ENCODE data around the gene TAS2R41.
"Not testable (repeated sequence)": the region's sequence is repeated elsewhere in the genome, so short reads cannot be mapped to it uniquely, and the experiment has no call there.

TAS2R41 gene

DNA sequence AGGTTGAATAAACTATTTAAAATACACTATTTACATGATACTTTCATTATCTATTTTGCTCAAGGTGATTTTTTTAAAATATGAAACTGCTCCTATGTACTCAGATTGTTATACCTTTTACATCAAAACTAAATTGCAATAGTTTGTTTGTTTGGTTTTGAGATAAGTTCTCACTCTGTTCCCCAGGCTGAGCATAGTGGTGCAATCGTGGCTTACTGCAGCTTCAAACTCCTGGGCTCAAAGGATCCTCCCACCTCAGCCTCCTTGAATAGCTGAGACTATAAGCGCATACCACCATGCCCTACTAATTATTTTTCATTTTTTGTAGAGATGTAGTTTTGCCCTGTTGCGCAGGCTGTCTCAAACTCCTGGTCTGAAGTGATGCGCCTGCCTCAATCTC, 21.7 kb upstream of the TAS2R41 start:
- no peak overlapping the region for H3K4me3 ChIP-seq (ENCODE audit: low read depth, low read length)

DNA sequence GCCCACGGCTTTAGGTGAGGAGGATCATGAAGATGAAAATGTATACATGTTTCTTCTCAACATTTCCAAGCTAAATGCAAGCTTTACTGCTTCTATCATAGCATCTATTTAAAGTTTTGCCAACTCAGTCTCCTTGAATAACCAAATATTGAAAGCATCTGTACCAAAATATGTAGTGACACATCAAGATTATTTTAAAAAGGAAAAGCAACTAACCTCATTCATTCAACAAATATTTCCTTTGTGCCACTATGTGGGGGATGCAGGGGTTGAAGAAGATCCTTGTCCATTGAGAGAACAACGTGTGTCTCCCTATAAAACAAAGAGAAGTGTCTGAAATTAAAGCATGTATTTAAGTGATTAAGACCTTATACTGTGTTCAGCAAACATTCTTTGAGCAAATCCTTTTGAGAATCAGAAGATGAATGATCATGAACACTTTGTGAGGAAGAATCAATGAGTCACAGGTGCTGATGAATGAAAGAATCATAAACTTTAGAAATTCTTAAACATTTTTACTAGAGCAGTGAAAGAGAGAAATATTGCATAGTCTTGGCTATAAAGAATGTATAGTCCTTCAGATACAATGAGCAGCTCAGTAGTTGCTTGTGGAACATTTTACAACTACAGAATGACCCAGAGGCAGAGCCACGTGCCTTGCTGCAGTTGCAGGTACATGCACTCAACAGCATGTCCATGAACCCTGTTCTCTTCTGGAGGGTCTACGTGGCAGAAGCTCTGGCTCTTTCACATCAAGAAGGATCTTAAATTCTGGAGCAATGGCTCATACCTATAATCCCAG, 20.5 kb upstream of the TAS2R41 start:
- H3K4me3 ChIP-seq (ENCODE audit: low read depth, low read length) = no peak overlapping the region

DNA sequence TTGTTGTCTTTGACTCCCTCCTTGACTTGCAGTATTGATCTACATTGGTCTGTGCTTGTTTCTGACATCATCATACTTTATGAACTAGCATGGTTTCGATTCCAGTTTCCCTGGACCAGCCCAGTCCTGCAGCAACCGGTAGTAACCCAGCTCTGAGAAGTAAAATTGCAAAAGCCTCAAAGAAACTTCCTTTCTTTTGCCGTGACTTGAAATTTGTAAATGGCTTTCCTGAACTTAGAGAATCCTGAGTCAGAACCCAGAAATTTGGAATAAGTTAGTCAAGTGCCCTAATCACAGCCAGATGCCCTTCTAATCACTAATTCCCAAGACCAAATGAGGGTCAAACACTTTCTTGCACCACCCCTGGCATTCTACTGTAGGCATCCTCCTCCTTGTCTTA, 19.4 kb upstream of the TAS2R41 start:
- H3K4me3 ChIP-seq (ENCODE audit: low read depth, low read length) = no peak overlapping the region

DNA sequence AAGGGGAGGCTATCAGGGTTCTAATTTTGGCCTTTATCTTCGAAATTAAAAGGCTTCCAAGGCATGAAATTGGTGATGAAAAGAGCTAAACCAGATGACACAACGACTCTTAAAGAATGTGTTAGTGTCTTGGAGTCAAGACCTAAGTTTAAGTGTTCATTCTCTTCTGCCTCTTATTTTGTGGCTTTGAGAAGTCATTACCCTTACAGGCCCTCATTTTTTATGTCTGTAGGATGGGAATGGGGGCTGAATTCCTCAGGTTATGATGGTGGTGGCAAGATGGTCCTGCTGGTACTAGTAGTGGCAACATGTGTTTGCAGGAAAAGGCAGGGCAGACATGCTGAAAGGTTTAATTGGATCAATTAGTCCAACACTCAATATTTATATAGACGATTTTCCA, 19.0 kb upstream of the TAS2R41 start:
- H3K4me3 ChIP-seq (ENCODE audit: low read depth, low read length) = no peak overlapping the region

DNA sequence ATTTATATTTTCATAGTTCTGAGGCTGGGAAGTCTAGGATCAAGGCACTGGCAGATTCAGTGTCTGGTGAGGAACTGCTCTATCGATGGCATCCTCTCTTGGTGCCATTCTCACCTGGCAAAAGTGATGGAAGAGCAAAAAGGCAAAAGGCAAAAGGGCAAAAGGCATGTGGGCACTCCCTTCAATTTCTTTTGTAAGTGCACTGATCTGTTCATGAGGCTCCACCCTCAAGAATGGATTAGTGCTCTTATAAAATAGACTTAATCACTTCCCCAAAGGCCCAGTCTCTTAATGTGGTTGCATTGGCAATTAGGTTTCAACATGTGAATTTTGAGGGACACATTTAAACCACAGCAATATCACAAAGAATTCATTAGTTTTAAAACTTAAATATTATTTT, 18.3 kb upstream of the TAS2R41 start:
- no peak overlapping the region for H3K4me3 ChIP-seq (ENCODE audit: low read depth, low read length)

DNA sequence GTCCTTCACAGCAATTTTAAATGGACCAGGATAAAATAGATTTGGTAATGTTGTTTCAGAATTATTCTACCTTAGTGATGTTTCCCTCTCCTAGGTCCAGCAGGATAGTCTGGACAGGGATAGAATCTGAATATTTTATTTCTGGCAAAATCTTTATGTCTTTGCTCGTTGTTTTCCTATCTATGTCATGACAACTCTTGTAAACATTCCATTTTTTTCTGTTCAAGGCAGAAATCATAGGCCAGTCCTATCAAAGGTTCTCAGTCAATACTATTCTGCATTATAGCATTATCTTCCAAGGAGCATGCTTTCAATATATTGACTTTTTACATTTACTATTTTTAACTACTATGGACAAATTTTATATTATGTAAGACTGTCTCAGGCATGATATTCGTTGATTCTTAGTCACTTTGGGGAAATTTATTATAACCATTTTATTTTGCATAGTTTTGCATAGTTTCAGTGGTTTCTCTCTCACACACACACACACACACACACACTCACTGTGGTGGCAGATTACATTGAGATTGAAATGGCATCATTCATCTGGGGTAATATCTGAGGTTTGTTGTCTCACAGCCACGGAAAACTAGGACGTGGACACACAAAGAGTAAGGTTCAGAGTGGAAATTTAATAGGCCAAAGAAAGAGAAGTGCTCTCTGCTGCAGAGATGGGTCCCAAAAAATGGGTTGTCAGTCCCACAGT, 17.2 kb upstream of the TAS2R41 start:
- H3K4me3 ChIP-seq (ENCODE audit: low read depth, low read length) = no peak overlapping the region

DNA sequence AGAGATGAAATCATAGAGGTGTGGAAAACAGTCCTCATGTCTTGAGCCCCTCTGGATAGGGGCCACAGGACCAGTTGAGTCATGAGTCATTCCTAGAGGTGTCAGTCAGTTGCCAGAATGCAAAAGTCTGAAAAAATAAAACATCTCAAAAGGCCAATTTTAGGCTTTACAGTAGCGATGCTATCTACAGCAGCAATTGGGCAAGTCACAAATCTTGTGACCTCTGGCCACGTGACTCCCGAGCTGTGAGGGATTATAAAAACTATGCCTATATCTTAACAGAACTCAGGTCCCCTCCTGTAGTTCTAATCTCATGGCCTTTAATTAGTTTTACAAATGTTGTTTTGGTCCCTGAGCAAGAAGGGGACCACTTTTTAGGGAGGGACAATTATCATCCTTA, 15.6 kb upstream of the TAS2R41 start:
- no peak overlapping the region for H3K4me3 ChIP-seq (ENCODE audit: low read depth, low read length)

DNA sequence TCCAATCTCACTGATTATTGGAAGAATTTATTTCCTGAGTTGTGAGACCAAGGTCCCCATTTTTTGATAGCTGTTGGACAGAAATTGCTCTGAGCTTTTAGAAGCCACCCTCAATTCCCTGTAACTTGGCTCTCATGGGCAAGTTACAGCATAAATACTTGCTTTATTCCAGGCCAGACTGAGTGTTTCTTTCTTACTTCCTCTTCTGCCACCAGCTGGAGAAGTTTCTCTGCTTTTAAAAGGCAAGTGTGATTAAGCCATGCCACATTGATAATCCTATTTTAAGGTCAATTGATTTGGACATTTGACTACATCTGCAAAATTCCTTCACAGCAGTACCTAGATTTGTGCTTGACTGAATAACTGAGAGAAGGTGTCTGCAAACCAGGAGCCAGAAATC, 14.1 kb upstream of the TAS2R41 start:
- no peak overlapping the region for H3K4me3 ChIP-seq (ENCODE audit: low read depth, low read length)

DNA sequence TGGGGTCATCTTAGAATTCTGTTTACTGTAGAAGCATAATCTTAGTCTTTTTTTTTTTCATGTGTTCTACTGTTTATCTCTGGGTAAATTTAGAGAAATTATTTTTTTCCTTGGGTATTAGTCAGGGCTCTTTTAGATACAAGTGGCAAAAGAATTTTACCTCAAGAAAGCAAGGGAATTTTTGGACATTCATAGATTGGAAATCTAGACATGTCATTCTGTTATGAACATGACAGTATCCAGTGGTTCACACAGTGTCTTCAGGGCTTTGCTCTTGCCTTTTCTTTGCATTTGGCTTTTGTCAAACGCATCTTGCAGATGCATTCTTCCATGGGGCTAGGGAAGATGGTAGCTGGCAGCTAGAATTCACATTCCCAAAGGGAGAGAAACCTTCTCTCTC, 13.7 kb upstream of the TAS2R41 start:
- H3K4me3 ChIP-seq (ENCODE audit: low read depth, low read length) = no peak overlapping the region

DNA sequence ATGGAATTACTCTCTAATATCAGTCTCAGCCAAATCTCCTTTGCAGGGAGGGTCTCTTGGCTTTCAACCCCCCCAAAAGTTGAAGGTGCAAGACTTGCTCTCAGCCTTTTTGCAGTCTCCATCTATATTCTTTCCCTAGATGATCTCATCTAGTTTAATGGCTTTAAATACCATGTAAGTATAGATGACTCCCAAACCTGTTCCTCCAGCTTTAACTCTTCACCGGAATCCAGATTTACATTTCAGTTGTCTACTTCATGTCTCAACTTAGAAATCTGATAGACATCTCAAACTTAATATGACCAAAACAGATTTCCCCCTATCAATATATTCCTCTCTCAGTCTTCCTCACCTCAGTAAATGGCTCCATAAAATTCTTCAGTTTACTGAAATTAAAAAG, 9.9 kb upstream of the TAS2R41 start:
- H3K4me3 ChIP-seq (ENCODE audit: low read depth, low read length) = no peak overlapping the region

DNA sequence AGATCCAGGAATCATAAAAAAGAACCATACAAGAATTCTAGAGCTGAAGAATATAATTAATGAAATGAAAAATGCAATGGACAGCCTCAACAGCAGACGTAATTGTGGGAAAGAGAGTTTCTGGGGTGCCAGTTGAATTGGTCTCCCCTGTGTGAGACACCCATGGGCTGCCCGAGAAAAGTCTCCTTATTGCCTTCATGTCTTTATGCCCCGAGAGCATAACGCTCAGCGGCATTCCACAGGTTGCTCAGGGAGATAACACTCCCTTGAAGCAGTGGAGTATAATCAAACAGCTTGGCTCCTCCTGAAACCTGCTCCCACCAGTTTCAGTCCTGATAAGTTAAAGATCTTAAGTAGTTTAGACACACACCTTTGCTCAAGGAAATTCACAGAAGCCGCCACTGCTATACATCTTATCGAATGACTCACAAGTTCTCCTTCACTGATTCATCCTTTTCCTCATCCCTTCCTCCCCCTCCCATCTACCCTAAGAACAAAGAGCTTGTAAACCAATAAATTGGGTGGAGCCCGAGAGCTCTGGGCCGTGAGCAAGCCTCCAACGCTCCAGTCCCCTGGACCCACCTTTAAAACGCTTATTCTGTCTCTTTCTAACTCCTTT, 5.5 kb upstream of the TAS2R41 start:
- H3K4me3 ChIP-seq (ENCODE audit: low read depth, low read length) = not testable (repeated sequence)

DNA sequence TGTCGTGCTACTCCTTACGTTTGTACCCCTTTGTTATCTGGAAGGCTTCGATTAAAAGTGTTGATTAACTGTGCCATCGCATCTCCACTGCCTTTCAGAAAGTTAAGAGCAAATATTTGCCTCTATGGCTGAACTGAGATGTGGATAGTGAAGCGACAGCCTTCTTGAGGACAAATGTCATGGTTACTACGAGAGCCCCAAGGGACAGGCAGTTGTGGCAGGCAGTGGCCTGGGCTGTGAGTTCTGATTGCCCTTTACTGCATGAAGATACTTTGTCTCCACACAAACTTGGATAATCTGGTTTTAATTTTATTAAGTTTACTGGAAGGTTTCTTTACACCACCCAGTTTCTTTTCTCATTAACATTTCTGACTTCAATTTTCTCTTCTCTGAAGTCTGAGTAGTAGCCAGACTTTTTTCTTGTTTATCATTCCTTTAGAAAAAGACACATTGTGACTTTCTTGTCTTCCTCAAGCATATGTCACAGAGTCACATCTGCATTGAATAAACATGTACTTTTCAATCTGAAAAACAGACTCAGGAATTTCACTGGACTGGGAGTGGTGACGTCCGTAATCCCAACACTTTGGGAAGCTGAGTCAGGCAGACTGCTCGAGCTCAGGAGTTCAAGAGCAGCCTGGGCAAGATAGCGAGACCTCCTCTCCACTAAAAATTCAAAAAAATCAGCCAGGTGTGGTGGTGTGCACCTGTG, 1.5 kb downstream of the TAS2R41 start:
- H3K4me3 ChIP-seq (ENCODE audit: low read depth, low read length) = no peak overlapping the region

DNA sequence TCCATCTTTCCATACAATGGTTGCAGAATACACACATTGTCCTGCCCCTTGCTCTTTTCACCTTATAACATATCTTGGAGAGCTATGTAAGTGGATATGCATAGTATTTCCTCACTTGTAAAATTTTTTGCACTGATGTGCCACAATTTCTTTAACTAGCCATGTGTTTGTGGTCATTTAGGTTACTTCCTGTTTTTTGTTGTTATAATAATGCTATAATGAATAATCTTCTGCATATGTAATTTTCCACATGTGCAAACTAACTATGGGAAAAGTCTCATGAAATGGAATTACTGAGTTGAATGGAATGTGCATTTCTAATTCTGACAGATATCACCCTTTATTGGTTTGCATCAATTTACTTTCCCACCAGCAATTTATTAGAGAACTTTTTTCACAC, 2.8 kb downstream of the TAS2R41 start:
- no peak overlapping the region for H3K4me3 ChIP-seq (ENCODE audit: low read depth, low read length)

DNA sequence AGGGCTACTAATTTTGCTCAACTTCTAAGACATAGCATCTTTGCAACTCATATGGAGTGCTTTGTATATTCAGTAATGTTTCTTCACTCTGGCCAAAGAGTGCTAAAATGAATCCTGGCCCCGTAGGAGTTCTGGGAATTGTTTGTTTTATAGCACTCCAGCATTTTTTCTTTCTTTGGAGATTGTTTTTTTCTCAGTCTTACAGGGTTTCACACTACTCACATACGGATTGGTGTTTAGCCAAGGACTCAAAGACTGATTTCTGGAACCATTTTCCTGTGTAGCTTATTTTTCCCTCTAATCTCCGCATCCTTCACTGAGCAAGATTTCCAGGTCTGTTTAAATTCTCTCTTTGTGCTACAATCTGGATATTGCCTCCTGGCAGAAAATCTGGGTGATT, 6.4 kb downstream of the TAS2R41 start:
- H3K4me3 ChIP-seq (ENCODE audit: low read depth, low read length) = no peak overlapping the region

DNA sequence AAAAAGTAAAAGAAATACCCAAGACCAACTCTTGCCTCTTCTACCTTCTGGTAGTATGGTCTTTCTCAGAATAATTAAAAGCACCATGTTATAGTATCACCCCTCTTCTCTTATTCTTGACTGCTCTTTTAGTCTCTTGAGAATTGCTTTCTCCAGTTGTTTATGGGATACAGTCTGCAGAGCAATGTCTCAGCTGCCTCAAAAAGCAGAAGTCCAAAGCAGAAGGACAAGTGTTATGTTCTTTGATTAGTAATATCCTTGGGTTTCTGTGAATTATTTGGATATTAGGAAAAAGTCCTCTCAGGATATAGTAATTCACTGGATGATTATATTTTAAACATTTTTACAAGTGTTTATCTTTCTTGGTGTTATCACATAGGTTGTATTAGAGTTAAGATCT, 7.4 kb downstream of the TAS2R41 start:
- H3K4me3 ChIP-seq (ENCODE audit: low read depth, low read length) = no peak overlapping the region

DNA sequence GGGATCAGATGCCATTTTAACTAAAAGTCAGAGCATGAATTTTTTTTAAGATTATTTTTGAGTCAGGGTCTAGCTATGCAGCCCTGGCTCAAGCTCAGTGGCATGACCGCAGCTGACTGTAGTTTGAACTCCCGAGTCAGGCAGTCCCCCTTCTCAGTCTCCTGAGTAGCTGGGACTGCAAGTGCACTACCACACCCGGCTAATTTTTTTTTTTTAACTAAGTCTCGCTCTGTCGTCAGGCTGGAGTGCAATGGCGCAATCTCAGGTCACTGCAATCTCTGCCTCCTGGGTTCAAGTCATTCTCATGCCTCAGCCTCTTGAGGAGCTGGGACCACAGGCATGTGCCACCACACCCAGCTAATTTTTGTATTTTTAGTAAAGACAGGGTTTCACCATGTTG, 7.8 kb downstream of the TAS2R41 start:
- H3K4me3 ChIP-seq (ENCODE audit: low read depth, low read length) = no peak overlapping the region

DNA sequence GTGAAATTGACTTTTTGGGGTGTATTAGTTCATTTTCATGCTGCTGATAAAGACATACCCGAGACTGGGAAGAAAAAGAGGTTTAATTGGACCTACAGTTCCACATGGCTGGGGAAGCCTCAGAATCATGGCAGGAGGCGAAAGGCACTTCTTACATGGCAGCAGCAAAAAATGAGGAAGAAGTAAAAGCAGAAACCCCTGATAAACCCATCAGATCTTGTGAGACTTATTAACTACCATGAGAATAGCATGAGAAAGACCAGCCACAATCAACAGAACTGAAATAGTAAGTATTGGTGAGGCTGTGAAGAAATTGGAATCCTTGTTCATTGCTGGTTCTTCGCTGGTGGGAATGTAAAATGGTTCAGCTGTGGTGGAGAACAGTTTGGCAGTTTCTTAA, 8.6 kb downstream of the TAS2R41 start:
- H3K4me3 ChIP-seq (ENCODE audit: low read depth, low read length) = not testable (repeated sequence)

DNA sequence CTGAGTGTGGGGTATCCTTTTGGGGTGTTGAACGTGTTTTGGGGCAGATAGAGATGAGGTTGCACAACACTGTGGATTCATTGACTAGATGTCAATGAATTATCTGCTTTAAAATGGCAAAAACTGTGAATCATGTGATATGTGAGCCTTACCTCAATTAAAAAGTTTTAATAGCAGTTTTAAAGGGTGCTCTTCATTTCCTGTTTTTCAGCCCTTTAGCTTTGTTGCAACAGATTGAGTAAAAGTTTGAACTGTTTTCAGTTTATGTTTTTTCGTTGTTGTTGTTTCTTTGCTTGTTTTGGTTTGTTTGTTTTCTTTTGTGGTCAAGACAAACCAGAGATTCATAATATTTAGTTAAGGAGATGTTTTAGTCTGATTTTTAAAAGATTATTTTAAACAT, 9.4 kb downstream of the TAS2R41 start:
- H3K4me3 ChIP-seq (ENCODE audit: low read depth, low read length) = no peak overlapping the region

DNA sequence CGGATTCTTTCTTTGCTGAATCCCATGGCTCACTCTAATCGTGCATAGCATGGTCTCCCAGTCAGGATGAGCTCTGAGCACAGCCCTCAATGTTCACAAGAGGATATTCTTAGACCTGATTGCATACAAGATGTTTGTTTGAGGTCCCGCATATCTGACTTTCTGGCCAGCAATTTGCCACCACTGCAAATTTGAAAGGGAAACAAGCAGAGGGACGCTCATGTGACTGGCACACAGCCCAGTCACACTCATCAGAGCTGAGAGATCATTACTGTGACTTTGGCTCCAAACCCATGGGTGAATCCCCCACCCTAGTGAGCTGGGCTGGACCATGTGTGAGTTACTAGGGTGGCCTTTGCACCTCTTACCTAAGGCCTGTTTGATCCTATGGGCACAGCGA, 9.9 kb downstream of the TAS2R41 start:
- no peak overlapping the region for H3K4me3 ChIP-seq (ENCODE audit: low read depth, low read length)

DNA sequence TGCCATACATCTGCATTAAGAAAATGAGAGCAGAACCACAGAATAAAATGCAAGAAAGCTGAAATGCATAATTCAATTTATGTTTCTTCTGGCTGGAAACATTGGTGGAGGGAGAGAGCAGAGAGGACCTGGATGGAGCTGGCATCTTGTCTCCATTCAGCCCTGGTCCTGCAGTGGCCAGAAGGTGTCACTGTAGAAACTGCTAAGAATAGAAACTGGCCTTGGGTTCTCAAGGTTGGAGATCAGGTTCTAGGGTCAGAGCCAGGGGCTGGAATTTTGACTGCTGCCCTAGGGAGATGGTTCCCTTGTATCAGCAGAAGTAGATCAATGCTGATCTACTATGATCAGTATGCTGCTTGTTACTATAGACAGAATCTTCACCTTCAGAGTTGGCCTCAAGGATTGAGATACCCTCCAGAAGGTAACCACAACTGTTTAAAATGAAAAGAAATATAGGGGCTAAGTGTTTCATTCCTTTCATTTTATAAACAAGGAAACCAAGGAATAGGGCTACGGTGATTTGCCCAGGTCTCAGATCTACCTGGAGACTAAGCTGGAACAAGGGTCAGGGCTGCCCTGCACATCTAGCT, 13.1 kb downstream of the TAS2R41 start:
- H3K4me3 ChIP-seq (ENCODE audit: low read depth, low read length) = no peak overlapping the region

DNA sequence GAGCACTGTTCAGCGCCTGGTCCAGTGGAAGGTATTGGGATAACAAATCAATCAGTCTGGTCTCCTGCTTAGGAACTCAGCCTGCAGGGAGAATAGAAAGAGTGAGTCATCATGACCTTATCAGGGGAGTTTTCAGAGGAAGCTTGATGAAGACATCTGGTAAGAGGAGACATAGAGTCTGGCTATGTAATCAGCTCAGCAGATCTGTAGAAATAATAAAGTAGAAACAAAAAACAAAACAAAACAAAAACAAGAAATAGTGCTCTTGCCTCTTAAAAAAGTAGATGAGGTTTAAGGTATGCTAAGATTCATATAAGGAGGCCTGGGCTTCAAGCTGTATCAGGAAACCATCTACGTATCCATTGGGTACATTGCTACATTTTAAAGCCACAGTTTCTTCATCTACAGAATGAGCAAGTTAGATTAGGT, 14.4 kb downstream of the TAS2R41 start:
- H3K4me3 ChIP-seq (ENCODE audit: low read depth, low read length) = no peak overlapping the region
